Hepatocyte (in vitro differentiated cells): ENCODE results near the gene DTHD1. TPM values are rescaled to one million over a fixed set of nuclear protein-coding genes. Genes with fewer than 3 reads are reported as not detected.

Source experiments
- DNase-seq: peaks from one replicate; pipeline ENCODE4 v3.0.0-alpha.2; 2016; ENCODE audit warnings: low spot score
- H2AFZ ChIP-seq: fragments of 200-600 bp; sonication (generic); 2 replicates; pipeline ENCODE4 v1.6.0; 2016; ENCODE audit warnings: antibody characterized with exemption, mild to moderate bottlenecking
- H3K27ac ChIP-seq: fragments of 200-600 bp; sonication (generic); 2 replicates; pipeline ENCODE4 v1.5.1; 2016; ENCODE audit warnings: mild to moderate bottlenecking
- H3K27me3 ChIP-seq: fragments of 200-600 bp; sonication (generic); 2 replicates; pipeline ENCODE4 v1.6.1; 2016
- H3K36me3 ChIP-seq: fragments of 200-600 bp; sonication (generic); replicated peaks from 2 replicates; pipeline ENCODE4 v1.5.1; 2016; ENCODE audit warnings: low read depth; ENCODE audit not compliant: insufficient read depth
- H3K4me1 ChIP-seq: fragments of 200-600 bp; sonication (generic); 2 replicates; pipeline ENCODE4 v1.5.1; 2016; ENCODE audit warnings: mild to moderate bottlenecking, moderate library complexity; ENCODE audit not compliant: insufficient read depth
- H3K4me2 ChIP-seq: fragments of 200-600 bp; sonication (generic); 2 replicates; pipeline ENCODE4 v1.6.0; 2016
- H3K4me3 ChIP-seq: fragments of 200-600 bp; sonication (generic); 2 replicates; pipeline ENCODE4 v1.5.1; 2016; ENCODE audit warnings: mild to moderate bottlenecking
- H3K79me2 ChIP-seq: fragments of 200-600 bp; sonication (generic); 2 replicates; pipeline ENCODE4 v1.6.0; 2017; ENCODE audit warnings: mild to moderate bottlenecking
- H3K9me2 ChIP-seq: fragments of 200-600 bp; sonication (generic); replicated peaks from 2 replicates; pipeline ENCODE4 v1.6.0; 2017; ENCODE audit warnings: mild to moderate bottlenecking; ENCODE audit not compliant: insufficient read depth
- H3K9me3 ChIP-seq: fragments of 200-600 bp; sonication (generic); 2 replicates; pipeline ENCODE4 v1.5.1; 2016; ENCODE audit warnings: low read depth, mild to moderate bottlenecking
- H4K20me1 ChIP-seq: fragments of 200-600 bp; sonication (generic); 2 replicates; pipeline ENCODE4 v1.6.0; 2016; ENCODE audit warnings: mild to moderate bottlenecking; ENCODE audit not compliant: insufficient read depth, poor library complexity, severe bottlenecking
- EZH2 ChIP-seq: fragments of 200-600 bp; sonication (generic); IDR thresholded peaks from 2 replicates; pipeline ENCODE4 v1.6.1; 2016; ENCODE audit warnings: antibody characterized with exemption, mild to moderate bottlenecking, borderline replicate concordance
- EZH2phosphoT487 ChIP-seq: fragments of 200-600 bp; sonication (generic); IDR thresholded peaks from one replicate; pipeline ENCODE4 v1.6.1; 2018; ENCODE audit warnings: antibody characterized with exemption, mild to moderate bottlenecking, low read depth, moderate library complexity; ENCODE audit not compliant: unreplicated experiment, severe bottlenecking
- WGBS: methylation state at CpG from one replicate; pipeline ENCODE4 v1.1.6; 2016; ENCODE audit warnings: low lambda C conversion rate; ENCODE audit errors: missing lambda C conversion rate; 5-methylcytosine and 5-hydroxymethylcytosine counted together
- polyA plus RNA-seq: library from polyadenylated mRNA; unstranded; fragments of >200 nt; fragmentation: Nextera tagmentation; extraction: Ambion mirVana; gene quantifications from 2 replicates; pipeline ENCODE4 v1.2.1, GENCODE V29; 2016
- total RNA-seq: library from RNA; depleted of rRNA; stranded (reverse); fragments of >200 nt; gene quantifications from 2 replicates; pipeline ENCODE4 v1.2.3, GENCODE V29; 2014
- TF ChIP-seq, protein P1 (sequence below): fragments of 200-600 bp; sonication (generic); IDR thresholded peaks from 2 replicates; pipeline ENCODE4 v1.5.1; 2016; ENCODE audit warnings: antibody characterized with exemption, mild to moderate bottlenecking; ENCODE audit not compliant: poor library complexity

DTHD1 gene
- total and polyA plus RNA-seq, 2 experiments from 2014 or later, result not detected

DNA sequence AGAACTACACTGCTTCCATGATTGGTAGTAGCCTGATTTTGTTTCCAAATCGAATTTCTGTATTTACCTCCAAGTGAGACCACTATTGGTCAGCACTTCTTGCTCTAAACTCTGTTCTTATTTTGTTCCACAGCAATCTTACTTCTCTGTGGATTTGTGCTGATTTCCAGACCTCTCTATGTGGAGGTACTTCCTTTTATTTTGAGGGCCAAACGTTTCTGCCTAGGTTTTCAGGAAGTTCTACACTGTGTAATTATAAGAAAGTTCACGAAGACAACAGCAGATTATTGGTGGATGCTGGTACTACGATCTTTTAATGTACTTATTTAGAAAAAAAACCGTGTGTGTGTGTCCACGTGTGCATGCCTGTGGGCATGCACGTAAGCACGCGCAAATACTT lies 46.7 kb downstream of the DTHD1 start:
- Histone ChIP-seq H3K9me2 (no peaks in the 10 kb centered on the region), H3K36me3 (no peaks in the 10 kb centered on the region), H3K9me3 (no peaks in the 10 kb centered on the region), H3K4me2 (no peak overlapping the region), H4K20me1 (no peaks in the 10 kb centered on the region), H3K4me3 (no peak overlapping the region), H3K27ac (no peak overlapping the region), H3K4me1 (no peaks in the 10 kb centered on the region), H2AFZ (no peak overlapping the region), H3K27me3 (no peaks in the 10 kb centered on the region), H3K79me2 (no peaks in the 10 kb centered on the region)
- no peak for DNase-seq
- TF ChIP-seq, protein P1, sequence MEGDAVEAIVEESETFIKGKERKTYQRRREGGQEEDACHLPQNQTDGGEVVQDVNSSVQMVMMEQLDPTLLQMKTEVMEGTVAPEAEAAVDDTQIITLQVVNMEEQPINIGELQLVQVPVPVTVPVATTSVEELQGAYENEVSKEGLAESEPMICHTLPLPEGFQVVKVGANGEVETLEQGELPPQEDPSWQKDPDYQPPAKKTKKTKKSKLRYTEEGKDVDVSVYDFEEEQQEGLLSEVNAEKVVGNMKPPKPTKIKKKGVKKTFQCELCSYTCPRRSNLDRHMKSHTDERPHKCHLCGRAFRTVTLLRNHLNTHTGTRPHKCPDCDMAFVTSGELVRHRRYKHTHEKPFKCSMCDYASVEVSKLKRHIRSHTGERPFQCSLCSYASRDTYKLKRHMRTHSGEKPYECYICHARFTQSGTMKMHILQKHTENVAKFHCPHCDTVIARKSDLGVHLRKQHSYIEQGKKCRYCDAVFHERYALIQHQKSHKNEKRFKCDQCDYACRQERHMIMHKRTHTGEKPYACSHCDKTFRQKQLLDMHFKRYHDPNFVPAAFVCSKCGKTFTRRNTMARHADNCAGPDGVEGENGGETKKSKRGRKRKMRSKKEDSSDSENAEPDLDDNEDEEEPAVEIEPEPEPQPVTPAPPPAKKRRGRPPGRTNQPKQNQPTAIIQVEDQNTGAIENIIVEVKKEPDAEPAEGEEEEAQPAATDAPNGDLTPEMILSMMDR, result no peak
- no peak for TF ChIP-seq EZH2
- TF ChIP-seq EZH2phosphoT487, result no peak
- 85% methylated on average over 9 of the region's 9 CpGs for WGBS

DNA sequence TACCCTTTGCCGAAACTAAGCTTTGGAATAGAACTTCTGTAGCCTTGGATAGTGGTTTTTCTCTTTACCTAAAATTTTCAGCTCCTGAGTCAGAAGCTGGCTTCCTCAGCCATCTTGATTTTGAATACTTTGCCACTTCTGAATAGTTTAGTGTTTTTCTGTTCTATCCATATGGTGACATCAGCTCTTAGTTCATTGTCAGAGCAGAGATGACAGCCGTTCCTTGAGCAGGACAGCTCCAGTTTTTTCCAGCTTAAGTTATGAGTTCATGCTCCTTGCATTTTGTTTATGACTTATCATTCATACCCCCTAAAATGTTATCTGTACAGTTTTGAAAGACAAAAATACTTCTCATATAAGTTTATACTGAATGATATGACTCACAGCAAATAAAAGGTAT lies 47.8 kb downstream of the DTHD1 start:
- H3K9me3 ChIP-seq, result no peaks in the 10 kb centered on the region
- H4K20me1 ChIP-seq, result no peaks in the 10 kb centered on the region
- H3K36me3 ChIP-seq, result no peaks in the 10 kb centered on the region
- WGBS, result 90% methylated on average over 2 of the region's 2 CpGs
- H3K27me3 ChIP-seq, result no peaks in the 10 kb centered on the region
- no peak overlapping the region for H3K4me2 ChIP-seq
- no peak overlapping the region for H2AFZ ChIP-seq
- H3K9me2 ChIP-seq, result no peaks in the 10 kb centered on the region
- no peak for DNase-seq
- TF ChIP-seq, protein P1, result no peak
- TF ChIP-seq EZH2phosphoT487 (no peak), EZH2 (no peak)
- no peak overlapping the region for H3K27ac ChIP-seq
- H3K79me2 ChIP-seq, result no peaks in the 10 kb centered on the region
- no peaks in the 10 kb centered on the region for H3K4me1 ChIP-seq
- no peak overlapping the region for H3K4me3 ChIP-seq

DNA sequence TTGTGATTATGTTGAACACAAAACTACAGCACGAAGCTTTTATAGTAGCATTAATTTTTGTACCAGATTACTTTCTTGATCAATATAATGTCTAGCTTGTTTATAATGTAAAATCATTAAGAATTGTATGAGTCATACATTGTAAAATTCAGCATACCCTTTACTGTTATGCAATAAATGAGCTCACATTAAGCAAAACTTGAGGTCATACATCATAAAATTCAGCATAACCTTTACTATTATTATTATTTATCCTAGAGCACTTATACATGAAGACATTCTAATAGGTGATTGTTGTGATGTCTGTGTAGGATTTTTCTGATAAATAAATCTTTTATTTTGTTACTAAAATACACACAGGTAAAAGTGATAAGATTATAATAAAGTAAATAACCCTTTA lies 49.4 kb downstream of the DTHD1 start:
- Histone ChIP-seq H4K20me1 (no peaks in the 10 kb centered on the region), H3K9me3 (no peaks in the 10 kb centered on the region), H3K9me2 (no peaks in the 10 kb centered on the region), H3K4me3 (no peak overlapping the region), H3K4me1 (no peaks in the 10 kb centered on the region), H3K79me2 (no peaks in the 10 kb centered on the region), H2AFZ (no peak overlapping the region), H3K27ac (no peak overlapping the region), H3K4me2 (no peak overlapping the region), H3K27me3 (no peaks in the 10 kb centered on the region), H3K36me3 (no peaks in the 10 kb centered on the region)
- no peak for DNase-seq
- WGBS, result 85% methylated on average over 1 of the region's 1 CpG
- TF ChIP-seq, protein P1, result no peak
- TF ChIP-seq EZH2phosphoT487 (no peak), EZH2 (no peak)
